NOMO-1 treated with DMSO at 0.1 percent for 48 hours (cell line): ENCODE data around the gene AMPD3.

Source experiments
- DNase-seq: peaks from one replicate; lab custom pipeline; 2025; ENCODE audit not compliant: unreplicated experiment; lab: John Stamatoyannopoulos, UW

AMPD3 gene

GRCh38 chr11:10528121-10528520 is 73.1 kb downstream of the AMPD3 start:
- DNase-seq = no peak

DNA sequence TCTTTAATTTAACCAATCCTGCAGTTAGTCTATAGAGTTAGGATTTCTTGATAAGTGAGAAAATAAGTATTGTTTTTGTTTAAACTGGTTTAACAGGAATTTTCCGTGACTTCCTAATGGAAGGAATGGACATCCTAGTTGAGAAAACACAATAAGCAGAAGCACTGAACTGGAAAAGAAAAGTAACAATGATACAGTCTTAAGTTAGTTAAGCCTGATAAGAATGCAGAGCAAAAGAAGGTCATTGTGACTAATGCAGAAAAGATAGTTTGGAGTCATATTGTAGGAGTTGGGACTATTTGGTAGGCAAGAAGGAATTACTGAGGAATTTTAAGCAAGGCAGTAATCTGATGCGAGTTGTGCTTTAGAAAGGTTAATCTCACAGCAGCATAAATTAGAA is 74.2 kb downstream of the AMPD3 start:
- no peak for DNase-seq

GRCh38 chr11:10532526-10532925 is 77.5 kb downstream of the AMPD3 start:
- no peak for DNase-seq

DNA sequence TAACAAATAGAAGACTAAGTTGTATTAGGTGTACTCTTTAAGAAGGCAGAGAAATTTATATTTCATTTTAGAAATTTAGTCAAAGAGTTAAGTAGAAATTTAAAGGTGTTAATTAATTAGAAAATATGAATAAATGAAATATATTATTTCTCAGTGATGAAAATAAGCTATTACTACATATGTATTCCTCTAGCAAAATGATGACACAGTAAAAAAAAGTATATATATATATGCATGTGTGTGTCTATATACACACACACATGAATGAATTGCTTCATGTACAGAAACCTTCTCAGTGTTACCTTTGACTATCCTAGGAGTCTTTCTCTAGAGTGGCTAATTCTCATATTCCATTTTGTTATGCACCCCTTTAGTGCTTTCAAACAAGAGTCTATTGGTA is 78.3 kb downstream of the AMPD3 start:
- no peak for DNase-seq

GRCh38 chr11:10534316-10534715 is 79.3 kb downstream of the AMPD3 start:
- peak; percentile 12 for DNase-seq

DNA sequence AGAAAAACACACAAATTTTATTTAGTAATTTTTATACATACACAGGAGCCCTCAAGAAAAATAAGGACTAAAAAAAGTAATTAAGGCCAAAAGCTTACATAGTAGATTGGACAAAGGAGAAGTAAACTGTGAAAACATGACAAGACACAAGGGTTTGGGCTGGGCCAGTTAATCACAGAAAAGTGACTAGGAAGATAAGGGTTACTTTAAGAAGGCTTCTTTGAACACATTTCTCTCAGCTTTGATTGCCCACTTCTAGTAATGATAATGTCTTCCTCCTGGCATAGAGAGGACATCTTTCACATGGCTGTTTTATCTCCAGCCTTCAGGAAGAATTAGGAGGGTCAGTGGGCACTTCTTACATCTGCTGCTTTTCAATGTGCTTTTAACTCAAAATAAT is 82.5 kb downstream of the AMPD3 start:
- no peak for DNase-seq

- no peak for DNase-seq
Measured at GRCh38 chr11:10538924-10539323, 83.9 kb downstream of the AMPD3 start.

GRCh38 chr11:10539339-10539738 is 84.3 kb downstream of the AMPD3 start:
- no peak for DNase-seq

GRCh38 chr11:10540546-10540914 is 85.5 kb downstream of the AMPD3 start:
- no peak for DNase-seq

DNA sequence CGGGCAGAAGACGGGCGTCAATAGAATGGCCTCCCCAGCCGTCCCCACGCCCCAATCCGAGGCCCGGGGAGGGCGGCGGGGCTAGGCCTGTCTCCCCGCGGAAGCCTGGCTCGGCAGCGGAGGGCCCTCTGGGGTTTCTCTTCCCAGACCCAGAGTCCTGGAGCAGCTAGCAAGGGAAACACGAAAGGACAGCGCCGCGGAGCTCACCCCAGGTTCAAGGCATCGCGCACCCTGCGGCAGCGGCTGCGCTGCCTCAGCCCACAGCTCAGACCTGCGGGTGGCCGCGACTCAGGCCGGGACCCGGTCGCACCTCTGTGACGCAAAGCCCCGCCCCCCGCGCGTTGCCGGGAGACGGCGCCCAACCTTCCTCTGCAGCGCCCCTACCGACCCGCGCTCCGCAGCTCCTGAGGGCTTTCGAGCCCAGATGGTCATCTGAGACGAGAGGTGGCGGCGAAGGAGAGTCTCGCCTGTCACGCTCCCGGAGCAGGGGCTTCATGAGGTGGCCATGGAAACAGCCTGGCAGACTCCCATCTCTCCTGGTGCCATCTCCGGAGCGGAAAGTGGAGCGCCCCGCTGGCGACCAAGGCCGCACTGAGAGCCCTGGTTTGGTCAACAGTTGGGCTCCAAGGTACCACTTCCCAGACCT is 86.0 kb downstream of the AMPD3 start, which contains the start of gene RNF141:
TSS of gene RNF141 (minus strand) at position 273 of the 646 bp plus-strand sequence. CDS start 7,029 bp downstream, outside the sequence.
- peak; percentile 89 for DNase-seq

GRCh38 chr11:10541561-10541930 is 86.5 kb downstream of the AMPD3 start:
- DNase-seq = no peak

GRCh38 chr11:10542776-10543175 is 87.7 kb downstream of the AMPD3 start:
- no peak for DNase-seq

DNA sequence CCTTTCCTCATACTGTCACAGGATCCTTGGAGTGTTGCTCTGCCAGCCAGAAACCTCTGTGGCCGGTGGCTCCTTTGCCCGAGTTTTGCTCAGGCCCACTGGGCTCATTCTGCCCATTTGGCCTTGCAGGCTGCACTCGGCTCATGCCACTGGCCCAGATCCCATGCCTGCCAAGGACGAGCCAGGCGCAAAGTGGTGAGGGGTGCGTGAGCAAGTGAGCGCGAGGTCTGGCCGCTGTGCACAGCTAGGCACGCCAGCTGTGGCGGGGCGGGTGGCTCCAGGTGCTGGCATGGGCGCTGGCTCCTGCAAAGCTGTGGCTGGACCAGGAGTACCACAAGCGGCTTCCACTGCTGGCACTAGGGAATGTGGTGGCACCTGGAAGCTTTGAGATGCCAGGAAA is 88.7 kb downstream of the AMPD3 start:
- no peak for DNase-seq

DNA sequence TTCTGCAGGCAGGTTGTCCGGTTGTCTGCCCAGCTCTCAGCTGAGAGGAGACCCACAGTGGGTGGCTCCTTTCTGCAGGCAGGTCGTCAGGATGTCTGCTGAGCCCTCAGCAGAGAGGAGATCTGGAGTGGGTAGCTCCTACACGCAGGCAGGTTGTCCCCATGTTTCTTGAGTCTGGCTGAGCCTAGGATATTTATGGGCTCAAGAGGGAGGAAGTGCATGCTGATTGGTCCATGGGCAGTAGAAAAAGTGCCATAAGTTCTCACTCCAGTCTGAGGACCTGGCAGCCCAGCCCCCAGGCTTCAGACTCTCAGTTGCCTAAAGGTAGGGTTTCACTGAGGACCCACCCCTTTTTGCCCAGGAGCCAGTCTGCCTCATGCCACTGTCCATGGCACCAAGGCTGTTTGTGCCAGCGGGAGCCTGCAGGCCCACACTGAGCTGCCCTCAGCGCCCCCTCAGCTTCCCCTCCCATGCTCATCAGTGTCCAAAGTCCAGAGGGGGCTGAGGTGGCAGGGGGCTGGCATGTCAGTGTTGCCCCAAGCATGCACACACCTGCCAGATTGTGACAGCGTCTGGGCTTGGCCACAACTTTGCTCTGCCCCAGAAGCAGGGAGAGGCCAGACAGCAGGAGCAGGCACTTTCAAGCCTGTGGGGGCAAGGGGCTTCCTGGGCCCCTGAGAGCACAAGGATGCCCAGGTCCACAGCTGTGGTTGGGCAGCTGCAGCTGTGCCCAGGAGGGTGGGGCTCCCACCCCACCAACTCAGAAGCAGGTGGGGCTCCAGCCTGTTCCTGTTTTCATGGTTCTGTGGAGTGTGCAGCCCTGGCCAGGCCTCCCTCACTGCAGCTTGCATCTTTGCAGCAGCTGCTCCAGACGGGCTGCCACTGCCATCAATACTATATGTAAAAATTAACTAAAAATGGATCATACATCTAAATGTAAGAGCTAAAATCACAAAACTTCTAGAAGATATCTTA is 89.7 kb downstream of the AMPD3 start:
- peak; percentile 71 for DNase-seq

- DNase-seq = no peak
Measured at GRCh38 chr11:10550503-10551289, 95.6 kb downstream of the AMPD3 start.

DNA sequence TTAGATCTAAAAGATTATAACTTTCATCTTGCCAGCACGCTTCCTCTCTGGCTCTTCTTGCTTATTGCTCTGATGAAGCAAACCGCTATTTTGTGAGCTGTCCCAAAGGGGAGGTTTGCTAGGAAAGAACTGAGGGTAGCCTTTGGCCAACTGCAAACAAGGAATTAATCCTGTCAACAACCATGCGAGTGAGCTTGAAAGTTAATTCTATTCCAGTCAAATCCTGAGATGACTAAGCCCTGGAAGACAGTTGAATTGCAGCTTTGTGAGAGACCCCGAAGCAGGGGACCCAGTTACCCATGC is 96.2 kb downstream of the AMPD3 start:
- DNase-seq = no peak

- DNase-seq = no peak
Measured at GRCh38 chr11:10551845-10552352, 96.8 kb downstream of the AMPD3 start.

DNA sequence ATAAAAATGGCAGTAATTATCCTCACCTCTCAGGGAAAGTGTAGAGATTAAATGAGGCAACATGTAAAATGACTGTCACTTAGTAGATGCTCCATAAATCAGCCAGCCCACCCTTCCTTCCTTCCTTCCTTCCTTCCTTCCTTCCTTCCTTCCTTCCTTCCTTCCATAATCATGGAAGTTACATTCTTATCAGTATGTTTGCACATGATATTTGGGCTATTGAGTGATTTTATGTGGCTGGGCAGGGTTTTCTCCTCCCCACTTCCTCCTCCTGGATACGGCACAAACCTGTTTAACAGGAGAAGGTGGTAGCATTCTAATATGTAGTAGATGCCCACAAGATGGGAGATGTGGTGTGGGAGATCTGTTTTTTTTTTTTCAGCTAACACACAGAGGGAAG is 101.5 kb downstream of the AMPD3 start:
- DNase-seq = no peak
